HCT116 (cell line): ENCODE measurements around the gene CFAP92. TPM values are rescaled to one million over a fixed set of nuclear protein-coding genes. Genes with fewer than 3 reads are reported as not detected.

Experiments used
- ATAC-seq: fragments of 200-7000 bp; cut with Tn5 transposase; 2 replicates; pipeline ENCODE4 v1.9.1; 2020; ENCODE audit warnings: mild to moderate bottlenecking, moderate library complexity
- BruUV-seq: library from RNA; stranded (reverse); fragments of 400-500 nt; replicated peaks from 2 replicates; lab custom pipeline; 2021; lab: Mats Ljungman, UMichigan
- CTCF ChIA-PET: fragments of 300-600 bp; sonication (Branson Sonifier 250); formaldehyde crosslinking; loops from one replicate; lab custom pipeline; 2021; ENCODE audit warnings: antibody characterized with exemption; lab: Charles Lee
- POLR2A ChIA-PET: fragments of 300-600, 350-600 bp; sonication (Branson Sonifier 250); formaldehyde crosslinking; loops from one replicate; lab custom pipeline; 2021; ENCODE audit warnings: antibody characterized with exemption; lab: Charles Lee
- RAD21 ChIA-PET, 2 experiments: fragments of 300-600 bp; sonication (Branson Sonifier 250); formaldehyde crosslinking; loops; one replicate each; lab custom pipeline; 2023; ENCODE audit warnings: low total read pairs in 2 of 2; ENCODE audit not compliant: uncharacterized antibody in 2 of 2, unreplicated experiment in 2 of 2, low non-redundant PET in 1 of 2; lab: Charles Lee
- DNase-seq: peaks from one replicate; pipeline ENCODE4 v3.0.0-alpha.2; 2010; ENCODE audit warnings: low read depth, low spot score
- H2AFZ ChIP-seq: fragments of 200-600 bp; shearing (Covaris generic), sonication (generic); 2 replicates; pipeline ENCODE4 v1.6.1; 2017; ENCODE audit warnings: low read depth, mixed run types, mixed read lengths, antibody characterized with exemption, low read length; ENCODE audit not compliant: poor library complexity, severe bottlenecking
- H3K27ac ChIP-seq: 2 replicates; pipeline ENCODE4 v1.5.1; 2012; ENCODE audit warnings: low read depth, low read length
- H3K27me3 ChIP-seq: fragments of 200-600 bp; sonication (generic); 2 replicates; pipeline ENCODE4 v1.6.1; 2016; ENCODE audit warnings: mixed run types, low read length, mixed read lengths; ENCODE audit not compliant: insufficient read depth
- H3K36me3 ChIP-seq, 2 experiments: fragments of 200-500 bp in 1 of 2; fragments of 200-600 bp in 1 of 2; sonication (Bioruptor generic) in 1 of 2; sonication (generic) in 1 of 2; 2 replicates each; pipeline versions ENCODE4 v1.5.1 to v1.6.1; 2014 to 2016; ENCODE audit warnings: low read length in 2 of 2, inconsistent platforms in 1 of 2, mixed read lengths in 1 of 2, mixed run types in 1 of 2; ENCODE audit not compliant: insufficient read depth in 2 of 2, control insufficient read depth in 1 of 2
- H3K4me1 ChIP-seq, 2 experiments: fragments of 200-600 bp in 1 of 2; sonication (generic) in 1 of 2; 2 replicates each; pipeline versions ENCODE4 v1.5.1 to v1.6.1; 2012 to 2017; ENCODE audit warnings: low read length in 2 of 2, inconsistent platforms in 1 of 2, mild to moderate bottlenecking in 1 of 2, mixed read lengths in 1 of 2, mixed run types in 1 of 2, moderate library complexity in 1 of 2; ENCODE audit not compliant: insufficient read depth in 2 of 2, control insufficient read depth in 1 of 2
- H3K4me2 ChIP-seq: fragments of 200-600 bp; sonication (generic); 2 replicates; pipeline ENCODE4 v1.6.1; 2017; ENCODE audit warnings: mixed run types, low read length, mixed read lengths
- H3K4me3 ChIP-seq, 2 experiments: fragments of 200-600 bp in 1 of 2; sonication (generic) in 1 of 2; replicated peaks in 1 of 2; 2 replicates each; pipeline ENCODE4 v1.5.1; 2011 to 2016; ENCODE audit warnings: low read length in 2 of 2, control low read depth in 1 of 2, low read depth in 1 of 2, mild to moderate bottlenecking in 1 of 2, mixed read lengths in 1 of 2, mixed run types in 1 of 2
- H3K79me2 ChIP-seq: fragments of 200-600 bp; sonication (generic); 2 replicates; pipeline ENCODE4 v1.6.1; 2017; ENCODE audit warnings: mild to moderate bottlenecking, mixed run types, low read length, moderate library complexity, mixed read lengths; ENCODE audit not compliant: insufficient read depth
- H3K9ac ChIP-seq: fragments of 200-600 bp; sonication (generic); 2 replicates; pipeline ENCODE4 v1.6.1; 2016; ENCODE audit warnings: low read length, mixed read lengths
- H3K9me2 ChIP-seq: fragments of 200-600 bp; sonication (generic), shearing (Covaris generic); 2 replicates; pipeline ENCODE4 v1.6.1; 2017; ENCODE audit warnings: mixed run types, mild to moderate bottlenecking, moderate library complexity; ENCODE audit not compliant: insufficient read depth
- H3K9me3 ChIP-seq, 2 experiments: fragments of 200-500 bp in 1 of 2; fragments of 200-600 bp in 1 of 2; sonication (Bioruptor generic) in 1 of 2; sonication (generic) in 1 of 2; 2 replicates each; pipeline ENCODE4 v1.6.1; 2014 to 2017; ENCODE audit warnings: low read length in 2 of 2, mixed read lengths in 2 of 2, inconsistent platforms in 1 of 2, low read depth in 1 of 2, mild to moderate bottlenecking in 1 of 2, mixed run types in 1 of 2, moderate library complexity in 1 of 2; ENCODE audit not compliant: control insufficient read depth in 1 of 2, insufficient read depth in 1 of 2
- H4K20me1 ChIP-seq: fragments of 200-600 bp; sonication (generic), shearing (Covaris generic); 2 replicates; pipeline ENCODE4 v1.6.1; 2017; ENCODE audit warnings: mixed run types, mild to moderate bottlenecking, moderate library complexity; ENCODE audit not compliant: insufficient read depth
- CBX3 ChIP-seq: IDR thresholded peaks from 2 replicates; pipeline ENCODE4 v1.6.1; 2012; ENCODE audit warnings: low read depth
- CEBPB ChIP-seq: IDR thresholded peaks from 2 replicates; pipeline ENCODE4 v1.6.1; 2012; ENCODE audit warnings: low read depth
- EGR1 ChIP-seq: IDR thresholded peaks from 2 replicates; pipeline ENCODE4 v1.6.1; 2012; ENCODE audit warnings: low read depth
- EZH2 ChIP-seq: fragments of 200-600 bp; sonication (generic); IDR thresholded peaks from 2 replicates; pipeline ENCODE4 v1.6.1; 2017; ENCODE audit warnings: antibody characterized with exemption, mixed run types
- EZH2phosphoT487 ChIP-seq: fragments of 200-600 bp; IDR thresholded peaks from 2 replicates; pipeline ENCODE4 v1.6.1; 2018; ENCODE audit warnings: antibody characterized with exemption, borderline replicate concordance
- FOSL1 ChIP-seq: IDR thresholded peaks from 2 replicates; pipeline ENCODE4 v1.6.1; 2012; ENCODE audit warnings: low read depth
- JUND ChIP-seq: IDR thresholded peaks from 2 replicates; pipeline ENCODE4 v1.6.1; 2012
- POLR2AphosphoS5 ChIP-seq: IDR thresholded peaks from 2 replicates; pipeline ENCODE4 v1.6.1; 2011; ENCODE audit warnings: mild to moderate bottlenecking, low read depth, low read length, moderate library complexity
- SIN3A ChIP-seq: IDR thresholded peaks from 2 replicates; pipeline ENCODE4 v1.6.1; 2012; ENCODE audit warnings: low read depth
- SP1 ChIP-seq: IDR thresholded peaks from 2 replicates; pipeline ENCODE4 v1.6.1; 2012; ENCODE audit warnings: low read depth
- SRF ChIP-seq: IDR thresholded peaks from 2 replicates; pipeline ENCODE4 v1.6.1; 2012; ENCODE audit warnings: low read depth
- TCF7L2 ChIP-seq: IDR thresholded peaks from 2 replicates; pipeline ENCODE4 v1.7.0; 2011; ENCODE audit warnings: borderline replicate concordance, inconsistent platforms; ENCODE audit not compliant: insufficient read depth, insufficient read length; ENCODE audit errors: extremely low read depth
- YY1 ChIP-seq: IDR thresholded peaks from 2 replicates; pipeline ENCODE4 v1.6.1; 2011; ENCODE audit warnings: low read length, low read depth, moderate library complexity, mild to moderate bottlenecking; ENCODE audit not compliant: insufficient replicate concordance; ENCODE audit errors: extremely low read depth
- intact Hi-C: fragments of 100-400 bp; cut with micrococcal nuclease; formaldehyde crosslinking; loops from 2 replicates; pipeline ENCODE4 v1.10.0; 2022
- total RNA-seq: library from RNA; stranded (reverse); gene quantifications from one replicate; pipeline ENCODE4 v1.2.1, GENCODE V29; 2021; ENCODE audit not compliant: unreplicated experiment
- TF ChIP-seq, protein P1 (sequence below): IDR thresholded peaks from 2 replicates; pipeline ENCODE4 v1.6.1; 2012

CFAP92 gene
- total RNA-seq, 1 experiment from 2014 or later = 3.6 TPM

DNA sequence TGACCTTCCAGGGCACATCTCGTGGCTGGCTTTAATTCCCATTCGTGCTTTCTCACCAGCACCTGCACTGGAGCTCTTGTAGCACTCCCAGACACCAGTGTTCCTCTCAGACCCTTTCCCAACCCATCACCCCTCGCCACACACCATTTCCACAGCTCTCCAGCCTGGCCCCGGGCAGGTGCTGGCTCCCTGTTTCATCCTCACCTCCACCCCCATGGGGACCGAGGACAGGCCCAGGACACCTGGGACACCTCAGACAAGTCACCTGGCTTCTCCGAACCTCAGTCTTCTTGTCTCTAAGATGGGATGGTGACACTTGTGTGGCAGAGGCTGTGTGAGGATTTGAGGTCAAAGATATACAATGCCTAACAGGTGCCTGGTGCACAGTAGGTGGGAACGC lies 39.3 kb upstream of the CFAP92 start:
- no peaks in the 10 kb centered on the region for H4K20me1 ChIP-seq
- BruUV-seq = no TSS peak
- no peaks in the 10 kb centered on the region for H3K27me3 ChIP-seq
- no peak overlapping the region for H3K4me2 ChIP-seq
- H3K79me2 ChIP-seq = no peaks in the 10 kb centered on the region
- ATAC-seq (no peak), DNase-seq (no peak)
- ChIA-PET POLR2A (no interaction called here), CTCF (no interaction called here), RAD21 (no interaction called here)
- TF ChIP-seq JUND (no peak), EGR1 (no peak), POLR2AphosphoS5 (no peak), SP1 (no peak), EZH2 (no peak), FOSL1 (no peak), TCF7L2 (no peak)
- TF ChIP-seq, protein P1, sequence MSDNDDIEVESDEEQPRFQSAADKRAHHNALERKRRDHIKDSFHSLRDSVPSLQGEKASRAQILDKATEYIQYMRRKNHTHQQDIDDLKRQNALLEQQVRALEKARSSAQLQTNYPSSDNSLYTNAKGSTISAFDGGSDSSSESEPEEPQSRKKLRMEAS = no peak
- no peaks in the 10 kb centered on the region for H3K36me3 ChIP-seq
- H3K4me3 ChIP-seq = no peak overlapping the region
- H2AFZ ChIP-seq = no peak overlapping the region
- intact Hi-C loops = no loop called here
- H3K27ac ChIP-seq = no peak overlapping the region
- no peak overlapping the region for H3K9ac ChIP-seq
- H3K9me2 ChIP-seq = no peaks in the 10 kb centered on the region
- H3K4me1 ChIP-seq = peaks cover 0 to 5% of the 10 kb centered on the region in 2 experiments; a peak in 1 of 4 replicates
- no peaks in the 10 kb centered on the region for H3K9me3 ChIP-seq

DNA sequence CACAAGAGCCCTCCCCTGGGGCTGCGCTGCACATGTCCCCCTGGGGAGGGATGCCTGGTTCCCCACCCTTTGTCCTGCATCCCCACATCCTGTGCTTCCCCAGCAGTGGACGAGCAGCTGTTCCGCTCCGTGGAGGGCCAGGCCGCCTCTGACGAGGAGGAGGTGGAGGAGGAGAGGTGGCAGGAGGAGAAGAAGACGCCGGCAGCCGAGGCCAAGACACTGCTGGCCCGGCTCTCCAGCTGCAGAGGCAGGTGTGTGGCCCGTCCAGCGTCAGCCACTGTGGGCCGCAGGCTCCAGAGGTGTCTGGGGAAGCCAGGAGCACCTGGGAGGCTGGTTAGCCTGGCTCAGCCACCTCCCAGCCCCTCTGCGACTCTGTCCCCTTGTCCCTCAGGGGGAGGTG lies 38.8 kb upstream of the CFAP92 start:
- Histone ChIP-seq H3K27ac (no peak overlapping the region), H3K9me2 (no peaks in the 10 kb centered on the region), H3K4me3 (no peak overlapping the region), H3K9ac (no peak overlapping the region), H3K27me3 (no peaks in the 10 kb centered on the region), H3K4me2 (no peak overlapping the region), H3K36me3 (no peaks in the 10 kb centered on the region), H4K20me1 (no peaks in the 10 kb centered on the region), H3K79me2 (no peaks in the 10 kb centered on the region), H3K4me1 (peaks cover 0 to 5% of the 10 kb centered on the region in 2 experiments; a peak in 1 of 4 replicates), H2AFZ (no peak overlapping the region), H3K9me3 (no peaks in the 10 kb centered on the region)
- CTCF ChIA-PET = no interaction called here
- RAD21 ChIA-PET = no interaction called here
- ATAC-seq (no peak), DNase-seq (no peak)
- intact Hi-C loops = no loop called here
- no peak for TF ChIP-seq EGR1
- TF ChIP-seq CEBPB = no peak
- TF ChIP-seq SP1 = no peak
- no peak for TF ChIP-seq SIN3A
- no peak for TF ChIP-seq SRF
- TF ChIP-seq POLR2AphosphoS5 = no peak
- TF ChIP-seq EZH2 = no peak
- TF ChIP-seq FOSL1 = no peak
- no peak for TF ChIP-seq CBX3
- TF ChIP-seq YY1 = no peak
- no peak for TF ChIP-seq EZH2phosphoT487
- POLR2A ChIA-PET = no interaction called here
- BruUV-seq = no TSS peak
